H1 (cell line): ENCODE measurements around the gene RNF41. TPM values are rescaled to one million over a fixed set of nuclear protein-coding genes. Genes with fewer than 3 reads are reported as not detected.

Experiments used
- CTCF ChIA-PET: fragments of 300-600 bp; sonication (Branson Sonifier 250); formaldehyde crosslinking; loops from one replicate; lab custom pipeline; 2021; ENCODE audit not compliant: partially characterized antibody; lab: Charles Lee
- POLR2A ChIA-PET: fragments of 300-600 bp; sonication (Branson Sonifier 250); formaldehyde crosslinking; loops from one replicate; lab custom pipeline; 2021; ENCODE audit warnings: inconsistent platforms; ENCODE audit not compliant: partially characterized antibody; lab: Charles Lee
- DNase-seq, 2 experiments: peaks; one replicate each; pipeline versions ENCODE4 v3.0.0 to v3.0.0-alpha.2; 2010 to 2022; ENCODE audit warnings: low spot score in 2 of 2, low read depth in 1 of 2, mixed read lengths in 1 of 2
- FAIRE-seq: peaks from 2 replicates; lab custom pipeline; 2011; peaks lifted over from hg19 to GRCh38; lab: Jason Lieb, UNC
- H2AFZ ChIP-seq: 2 replicates; pipeline ENCODE4 v1.8.1; 2012; ENCODE audit warnings: low read length, inconsistent platforms
- H2AK5ac ChIP-seq: 2 replicates; pipeline ENCODE4 v1.6.1; 2013; ENCODE audit warnings: low read depth, low read length
- H2BK120ac ChIP-seq: replicated peaks from 2 replicates; pipeline ENCODE3; 2013; ENCODE audit warnings: low read depth, low read length, inconsistent platforms
- H2BK12ac ChIP-seq: 2 replicates; pipeline ENCODE4 v1.6.1; 2013; ENCODE audit warnings: low read depth, low read length
- H2BK15ac ChIP-seq: 2 replicates; pipeline ENCODE4 v1.6.1; 2013; ENCODE audit warnings: low read length
- H2BK20ac ChIP-seq: 2 replicates; pipeline ENCODE4 v1.6.1; 2013; ENCODE audit warnings: low read length
- H2BK5ac ChIP-seq: 2 replicates; pipeline ENCODE4 v1.6.1; 2013; ENCODE audit warnings: low read depth, low read length
- H3K14ac ChIP-seq: 2 replicates; pipeline ENCODE4 v1.6.1; 2013; ENCODE audit warnings: inconsistent platforms; ENCODE audit not compliant: insufficient read length
- H3K18ac ChIP-seq: 2 replicates; pipeline ENCODE4 v1.6.1; 2013; ENCODE audit warnings: low read length; ENCODE audit errors: extremely low read depth
- H3K23ac ChIP-seq: 2 replicates; pipeline ENCODE4 v1.6.1; 2013; ENCODE audit warnings: inconsistent platforms; ENCODE audit not compliant: insufficient read length
- H3K23me2 ChIP-seq: 2 replicates; pipeline ENCODE4 v1.6.1; 2013; ENCODE audit warnings: low read depth, low read length
- H3K27ac ChIP-seq: 2 replicates; pipeline ENCODE4 v1.6.1; 2011; ENCODE audit warnings: low read depth, low read length, inconsistent platforms
- H3K27me3 ChIP-seq, 4 experiments: replicated peaks in 1 of 4; 1 replicate in 1 of 4; 2 replicates in 3 of 4; pipeline versions ENCODE4 v1.6.1 to v1.8.1; 2011 to 2013; ENCODE audit warnings: low read length in 3 of 4, mild to moderate bottlenecking in 3 of 4, inconsistent platforms in 2 of 4, mixed read lengths in 2 of 4, moderate library complexity in 1 of 4; ENCODE audit not compliant: control insufficient read depth in 3 of 4, insufficient read depth in 3 of 4; ENCODE audit errors: extremely low read depth in 1 of 4
- H3K36me3 ChIP-seq, 4 experiments: 2 replicates each; pipeline versions ENCODE4 v1.6.1 to v1.8.1; 2011 to 2013; ENCODE audit warnings: mild to moderate bottlenecking in 4 of 4, low read length in 3 of 4, moderate library complexity in 2 of 4, control low read depth in 1 of 4, inconsistent platforms in 1 of 4; ENCODE audit not compliant: insufficient read depth in 4 of 4, control insufficient read depth in 2 of 4
- H3K4ac ChIP-seq: replicated peaks from 2 replicates; pipeline ENCODE3; 2013; ENCODE audit warnings: low read length, low read depth, mixed read lengths, inconsistent platforms; ENCODE audit not compliant: insufficient read length
- H3K4me1 ChIP-seq, 4 experiments: replicated peaks in 1 of 4; 1 replicate in 1 of 4; 2 replicates in 3 of 4; pipeline versions ENCODE4 v1.6.1 to v1.8.1; 2011 to 2013; ENCODE audit warnings: low read length in 3 of 4, inconsistent platforms in 2 of 4, mixed read lengths in 1 of 4; ENCODE audit not compliant: insufficient read depth in 4 of 4, control insufficient read depth in 3 of 4
- H3K4me2 ChIP-seq, 2 experiments: 2 replicates each; pipeline versions ENCODE4 v1.6.1 to v1.8.1; 2011 to 2013; ENCODE audit warnings: low read depth in 2 of 2, low read length in 2 of 2, control low read depth in 1 of 2, inconsistent platforms in 1 of 2, mild to moderate bottlenecking in 1 of 2; ENCODE audit not compliant: insufficient read depth in 1 of 2
- H3K4me3 ChIP-seq, 4 experiments: fragments of 200-600, 300-600 bp in 1 of 4; sonication (generic), shearing (Covaris generic), sonication (Bioruptor Twin) in 1 of 4; 2 replicates each; pipeline versions ENCODE4 v1.5.1 to v1.8.1; 2011 to 2016; ENCODE audit warnings: low read length in 4 of 4, low read depth in 3 of 4, control low read depth in 2 of 4, inconsistent platforms in 2 of 4, mild to moderate bottlenecking in 2 of 4, mixed read lengths in 1 of 4, moderate library complexity in 1 of 4; ENCODE audit not compliant: insufficient read depth in 2 of 4; ENCODE audit errors: extremely low read depth in 1 of 4
- H3K56ac ChIP-seq: replicated peaks from 2 replicates; pipeline ENCODE3; 2013; ENCODE audit warnings: low read depth, mild to moderate bottlenecking, mixed read lengths, low read length, inconsistent platforms; ENCODE audit not compliant: insufficient read length
- H3K79me1 ChIP-seq: 2 replicates; pipeline ENCODE4 v1.6.1; 2013; ENCODE audit warnings: low read depth, low read length, control low read depth
- H3K79me2 ChIP-seq, 2 experiments: 2 replicates each; pipeline versions ENCODE4 v1.6.1 to v1.8.1; 2012 to 2013; ENCODE audit warnings: low read length in 2 of 2, mild to moderate bottlenecking in 2 of 2, inconsistent platforms in 1 of 2; ENCODE audit not compliant: insufficient read depth in 2 of 2, control insufficient read depth in 1 of 2
- H3K9ac ChIP-seq, 4 experiments: replicated peaks in 1 of 4; 1 replicate in 1 of 4; 2 replicates in 3 of 4; pipeline versions ENCODE4 v1.6.1 to v1.8.1; 2011 to 2013; ENCODE audit warnings: low read depth in 3 of 4, low read length in 3 of 4, control low read depth in 2 of 4, mild to moderate bottlenecking in 2 of 4, moderate library complexity in 2 of 4, inconsistent platforms in 1 of 4; ENCODE audit errors: extremely low read depth in 1 of 4
- H3K9me3 ChIP-seq, 2 experiments: 2 replicates each; pipeline versions ENCODE4 v1.6.1 to v1.8.1; 2012 to 2013; ENCODE audit warnings: mild to moderate bottlenecking in 2 of 2, moderate library complexity in 2 of 2, control low read depth in 1 of 2, inconsistent platforms in 1 of 2, low read depth in 1 of 2, low read length in 1 of 2, mixed read lengths in 1 of 2; ENCODE audit not compliant: insufficient read depth in 2 of 2
- H4K20me1 ChIP-seq, 2 experiments: replicated peaks in 1 of 2; 2 replicates each; pipeline versions ENCODE3 to v1.8.1; 2011 to 2013; ENCODE audit warnings: inconsistent platforms in 2 of 2, low read length in 2 of 2, mild to moderate bottlenecking in 1 of 2; ENCODE audit not compliant: insufficient read depth in 2 of 2, control insufficient read depth in 1 of 2
- H4K5ac ChIP-seq: 2 replicates; pipeline ENCODE4 v1.6.1; 2013; ENCODE audit warnings: low read length, low read depth, mixed read lengths, inconsistent platforms; ENCODE audit not compliant: insufficient read length
- H4K8ac ChIP-seq: 2 replicates; pipeline ENCODE4 v1.8.0; 2013; ENCODE audit warnings: mild to moderate bottlenecking, moderate library complexity, low read length, inconsistent platforms; ENCODE audit not compliant: insufficient read depth; ENCODE audit errors: extremely low read depth
- H4K91ac ChIP-seq: replicated peaks from 2 replicates; pipeline ENCODE3; 2013; ENCODE audit warnings: low read length, mixed read lengths, inconsistent platforms; ENCODE audit not compliant: insufficient read length
- BCL11A ChIP-seq, 2 experiments: IDR thresholded peaks; one replicate each; pipeline ENCODE4 v1.6.1; 2011; ENCODE audit warnings: low read depth in 2 of 2, low read length in 2 of 2, mild to moderate bottlenecking in 2 of 2
- CHD2 ChIP-seq: IDR thresholded peaks from 2 replicates; pipeline ENCODE4 v1.6.1; 2012; ENCODE audit warnings: low read length, improper control_type of control experiment
- MAX ChIP-seq: IDR thresholded peaks from 2 replicates; pipeline ENCODE4 v1.6.1; 2012; ENCODE audit warnings: inconsistent platforms
- SIN3A ChIP-seq, 2 experiments: IDR thresholded peaks in 1 of 2; conservative IDR thresholded peaks in 1 of 2; 2 replicates each; pipeline ENCODE4 v1.6.1; 2011 to 2012; ENCODE audit warnings: low read length in 2 of 2, improper control_type of control experiment in 1 of 2, low read depth in 1 of 2, mild to moderate bottlenecking in 1 of 2
- SP4 ChIP-seq: IDR thresholded peaks from 2 replicates; pipeline ENCODE4 v1.6.1; 2012; ENCODE audit warnings: low read length, inconsistent platforms
- TBP ChIP-seq: IDR thresholded peaks from 2 replicates; pipeline ENCODE4 v1.6.1; 2011; ENCODE audit warnings: low read depth, low read length, improper control_type of control experiment
- WGBS, 2 experiments: shearing (Covaris generic) in 1 of 2; methylation state at CpG; one replicate each; pipeline versions ENCODE4 v1.1.6 to v1.1.7; 2013 to 2015; ENCODE audit warnings: low lambda C conversion rate in 2 of 2, mixed read lengths in 2 of 2, inconsistent platforms in 1 of 2, low coverage in 1 of 2, missing lambda C conversion rate in 1 of 2; ENCODE audit not compliant: insufficient replicate concordance in 2 of 2, insufficient coverage in 1 of 2, insufficient read length in 1 of 2; ENCODE audit errors: extremely low coverage in 1 of 2, missing lambda C conversion rate in 1 of 2; 5-methylcytosine and 5-hydroxymethylcytosine counted together
- polyA plus RNA-seq, 7 experiments: library from polyadenylated mRNA; depleted of rRNA in 3 of 7; stranded (reverse) in 5 of 7; unstranded in 2 of 7; fragments of >200 nt in 5 of 7; fragments of 200-250 nt in 2 of 7; gene quantifications; 1 replicate in 5 of 7; 2 replicates in 1 of 7; 4 replicates in 1 of 7; pipeline versions ENCODE4 v1.2.1 to v1.2.3, GENCODE V29; 2011 to 2013; ENCODE audit warnings: missing spikeins in 2 of 7, mixed read lengths in 2 of 7
- total RNA-seq: library from RNA; stranded (reverse); fragmentation: NEBNext Ultra II Directional; extraction: Animal tissue kit (Norgen Biotek cat#: 25700); gene quantifications from 2 replicates; pipeline ENCODE4 v1.2.1, GENCODE V29; 2021

Gene RNF41
- total and polyA plus RNA-seq, 2 of the 8 experiments (the other 6 are each of a cell fraction or from before 2014, with no cell fraction given) = 55.5 to 98.6 TPM

DNA sequence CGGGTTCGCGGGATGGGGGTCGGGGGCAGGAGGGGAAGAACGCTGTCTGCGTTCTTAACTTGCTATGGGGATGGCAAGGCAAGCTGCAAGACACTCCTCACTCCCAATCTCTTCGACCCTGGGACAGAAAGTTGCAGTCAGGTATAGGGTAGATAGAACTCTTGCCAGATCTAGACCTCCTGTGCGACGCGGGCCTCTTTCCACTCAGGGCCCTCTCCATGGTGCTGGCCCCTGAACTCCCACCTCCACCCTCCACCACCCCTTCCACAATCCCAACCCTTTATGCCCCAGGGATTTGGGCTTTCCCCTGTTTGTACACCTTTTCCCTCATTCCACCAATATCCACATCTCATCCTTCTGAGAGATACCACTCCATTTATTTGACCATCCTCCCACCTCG lies 3.2 kb upstream of the RNF41 start:
- Histone ChIP-seq H4K20me1 (peaks cover 0 to 2% of the 10 kb centered on the region in 2 experiments), H3K79me1 (peaks cover 6% of the 10 kb centered on the region), H3K4ac (no peak overlapping the region), H2BK5ac (no peak overlapping the region), H3K18ac (no peak overlapping the region), H2AK5ac (no peak overlapping the region), H3K4me1 (peaks cover 3 to 13% (median 6%) of the 10 kb centered on the region in 4 experiments; a peak in 6 of 7 replicates), H3K27ac (no peak overlapping the region), H3K79me2 (peaks cover 0 to 11% of the 10 kb centered on the region in 2 experiments; a peak in 2 of 4 replicates), H2BK20ac (no peak overlapping the region), H2BK12ac (no peak overlapping the region), H3K14ac (no peak overlapping the region), H2AFZ (no peak overlapping the region), H3K23me2 (peaks cover 22% of the 10 kb centered on the region), H3K4me3 (peak overlapping the region; percentile 49 to 78 (median 66)), H3K27me3 (no peaks in the 10 kb centered on the region), H3K9me3 (no peaks in the 10 kb centered on the region), H2BK15ac (no peak overlapping the region), H3K23ac (no peak overlapping the region), H4K8ac (no peak overlapping the region), H3K36me3 (peaks cover 0 to 4% (median 1%) of the 10 kb centered on the region in 4 experiments; a peak in 1 of 8 replicates), H3K9ac (peak overlapping the region in 2 of 4 experiments; percentile 45 to 46; a peak in 3 of 7 replicates), H3K56ac (no peak overlapping the region), H4K5ac (no peak overlapping the region), H3K4me2 (peak overlapping the region; percentile 90 to 100), H4K91ac (no peak overlapping the region), H2BK120ac (no peak overlapping the region)
- TF ChIP-seq CHD2 (no peak), MAX (no peak), SIN3A (conservative IDR thresholded peaks at IDR 0.05 in 1 of 2, IDR thresholded peaks at IDR 0.05 in 1 of 2; ENCODE audit: low read depth in 1 of 2, low read length in 2 of 2) (peak in 1 of 2 experiments; percentile 41; a peak in 1 of 4 replicates), BCL11A (IDR thresholded peaks at IDR 0.05; ENCODE audit: low read depth in 2 of 2, low read length in 2 of 2) (no peak), SP4 (no peak), TBP (no peak)
- CTCF ChIA-PET = interaction anchor here (0.6 to 10.5 kb wide), 6 partner anchors 18 to 51 kb away, joined by 3 to 72 read pairs (median 4); partner anchors contain the start of gene SMARCC2
- POLR2A ChIA-PET = no interaction called here
- no peak for FAIRE-seq
- 83% methylated on average over 8 of the region's 11 CpGs; no CpG with 5 or more reads in 1 of the 2 experiments for WGBS, 2 experiments
- DNase-seq = no peak
